Esophagus muscularis mucosa (tissue), 4 donors: ENCODE results near the gene MYL12B.

ENCODE experiments used
- EP300 ChIP-seq: sonication (generic); formaldehyde crosslinking; IDR thresholded peaks from one replicate; pipeline ENCODE4 v1.6.1; 2017; ENCODE audit warnings: antibody characterized with exemption
- POLR2A ChIP-seq: fragments of 450-650 bp; IDR thresholded peaks from one replicate; pipeline ENCODE4 v1.6.1; 2017; ENCODE audit warnings: antibody characterized with exemption, moderate library complexity, mild to moderate bottlenecking, low read depth
- POLR2AphosphoS5 ChIP-seq, 2 donors: sonication (generic); formaldehyde crosslinking; IDR thresholded peaks; one replicate each; pipeline ENCODE4 v1.6.1; 2017; ENCODE audit warnings: antibody characterized with exemption in 2 of 2
- TF ChIP-seq, protein P1 (sequence below), 3 experiments: fragments of 200-600 bp in 2 of 3; fragments of 450-650 bp in 1 of 3; sonication (generic) in 2 of 3; IDR thresholded peaks; one replicate each; pipeline ENCODE4 v1.5.1; 2017 to 2019; ENCODE audit warnings: antibody characterized with exemption in 3 of 3, mild to moderate bottlenecking in 2 of 3, moderate library complexity in 1 of 3

DNA sequence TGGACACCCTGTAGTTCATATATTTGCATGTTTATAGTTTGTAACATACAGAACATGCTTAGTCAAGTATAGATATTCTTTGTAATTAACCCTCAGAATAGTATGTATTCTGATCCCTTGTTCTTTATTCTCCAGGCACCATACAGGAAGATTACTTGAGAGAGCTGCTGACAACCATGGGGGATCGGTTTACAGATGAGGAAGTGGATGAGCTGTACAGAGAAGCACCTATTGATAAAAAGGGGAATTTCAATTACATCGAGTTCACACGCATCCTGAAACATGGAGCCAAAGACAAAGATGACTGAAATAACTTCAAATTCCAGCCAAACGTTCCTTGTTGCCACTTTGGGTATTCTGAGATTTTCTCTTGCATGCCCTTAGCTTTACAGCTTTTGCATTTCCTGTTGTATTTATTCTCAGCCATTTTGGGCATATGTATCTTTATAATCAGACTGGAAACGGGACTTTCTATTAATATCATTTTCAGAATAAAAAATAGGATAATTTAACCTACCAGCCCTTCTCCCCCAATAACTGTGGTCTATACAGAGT, 6.2 kb upstream of the MYL12B start:
- TF ChIP-seq POLR2A = no peak
- TF ChIP-seq, protein P1, sequence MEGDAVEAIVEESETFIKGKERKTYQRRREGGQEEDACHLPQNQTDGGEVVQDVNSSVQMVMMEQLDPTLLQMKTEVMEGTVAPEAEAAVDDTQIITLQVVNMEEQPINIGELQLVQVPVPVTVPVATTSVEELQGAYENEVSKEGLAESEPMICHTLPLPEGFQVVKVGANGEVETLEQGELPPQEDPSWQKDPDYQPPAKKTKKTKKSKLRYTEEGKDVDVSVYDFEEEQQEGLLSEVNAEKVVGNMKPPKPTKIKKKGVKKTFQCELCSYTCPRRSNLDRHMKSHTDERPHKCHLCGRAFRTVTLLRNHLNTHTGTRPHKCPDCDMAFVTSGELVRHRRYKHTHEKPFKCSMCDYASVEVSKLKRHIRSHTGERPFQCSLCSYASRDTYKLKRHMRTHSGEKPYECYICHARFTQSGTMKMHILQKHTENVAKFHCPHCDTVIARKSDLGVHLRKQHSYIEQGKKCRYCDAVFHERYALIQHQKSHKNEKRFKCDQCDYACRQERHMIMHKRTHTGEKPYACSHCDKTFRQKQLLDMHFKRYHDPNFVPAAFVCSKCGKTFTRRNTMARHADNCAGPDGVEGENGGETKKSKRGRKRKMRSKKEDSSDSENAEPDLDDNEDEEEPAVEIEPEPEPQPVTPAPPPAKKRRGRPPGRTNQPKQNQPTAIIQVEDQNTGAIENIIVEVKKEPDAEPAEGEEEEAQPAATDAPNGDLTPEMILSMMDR (IDR thresholded peaks at IDR 0.05) = no peak
- TF ChIP-seq POLR2AphosphoS5 (IDR thresholded peaks at IDR 0.05) = no peak
- no peak for TF ChIP-seq EP300
